ENCODE measurements around the gene PDCD1.
"Not testable (repeated sequence)": the region's sequence is repeated elsewhere in the genome, so short reads cannot be mapped to it uniquely, and the experiment has no call there.

Gene PDCD1

DNA sequence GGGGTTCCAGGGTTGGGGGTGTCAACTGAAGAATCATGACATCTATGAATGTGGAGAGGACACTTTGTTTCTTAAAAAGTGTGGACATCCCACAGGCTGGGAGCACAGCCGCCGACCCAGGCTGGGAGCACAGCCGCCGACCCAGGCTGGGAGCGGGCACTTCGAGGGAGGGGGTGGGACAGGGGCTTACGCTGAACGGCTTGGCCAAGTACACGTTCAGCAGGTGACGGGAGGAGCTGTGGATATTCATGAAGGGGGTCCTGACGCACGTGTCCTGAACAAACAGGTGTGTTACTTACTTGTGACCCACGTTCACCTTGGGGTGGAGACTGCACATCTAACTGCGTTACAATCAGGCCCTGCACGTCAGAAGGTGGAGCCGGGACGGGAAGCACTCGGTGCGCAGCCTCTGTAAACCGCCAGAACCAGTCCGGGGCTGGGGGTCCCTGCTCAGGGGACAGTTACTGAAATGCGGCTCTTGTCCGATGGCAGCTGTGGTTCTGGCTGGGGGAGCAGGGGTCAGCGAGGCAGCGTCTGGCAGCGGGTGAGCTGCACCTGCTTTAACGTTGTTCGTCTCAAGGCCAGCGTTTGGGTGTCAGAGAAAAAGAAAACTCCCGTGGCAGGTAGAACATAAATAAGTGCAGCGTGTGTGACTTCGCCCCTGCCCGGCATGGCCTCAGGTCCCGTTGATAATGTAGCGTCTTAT, 58.3 kb downstream of the PDCD1 start:
- not testable (repeated sequence) for DNase-seq (ENCODE audit: low spot score)

Data from ecto neural progenitor cell (in vitro differentiated cells).